Right renal pelvis (tissue), 4 donors: Measurements from ENCODE around the gene GPATCH11. TPM values are rescaled to one million over a fixed set of nuclear protein-coding genes. Genes with fewer than 3 reads are reported as not detected.

ENCODE experiments used
- DNase-seq, 4 donors: peaks; one replicate each; pipeline ENCODE4 v3.0.0-alpha.2; 2013; ENCODE audit warnings: low read depth in 4 of 4, low spot score in 3 of 4, missing footprints in 1 of 4
- polyA plus RNA-seq, 4 donors: library from polyadenylated mRNA; unstranded; fragments of 120-200 nt; gene quantifications; one replicate each; pipeline ENCODE4 v1.2.1, GENCODE V29; 2013; ENCODE audit not compliant: insufficient read length in 4 of 4

GPATCH11 gene
- polyA plus RNA-seq, 4 donors = 8.7 to 11.5 (median 10.4) TPM

- no peak for DNase-seq
These were observed 19.9 kb downstream of the GPATCH11 start for GRCh38 chr2:37104178-37104577.

GRCh38 chr2:37105150-37105549 is 20.8 kb downstream of the GPATCH11 start:
- no peak for DNase-seq

- DNase-seq = no peak
These were observed 25.2 kb downstream of the GPATCH11 start for GRCh38 chr2:37109523-37109922.

- no peak for DNase-seq
These were observed 26.2 kb downstream of the GPATCH11 start for GRCh38 chr2:37110306-37111212.

- DNase-seq = no peak
These were observed 27.6 kb downstream of the GPATCH11 start for GRCh38 chr2:37111958-37112357.

GRCh38 chr2:37117566-37117965 is 33.2 kb downstream of the GPATCH11 start:
- DNase-seq = no peak

- DNase-seq = no peak
These were observed 34.8 kb downstream of the GPATCH11 start for GRCh38 chr2:37119157-37119556.

- no peak for DNase-seq
These were observed 41.1 kb downstream of the GPATCH11 start for GRCh38 chr2:37125416-37125815.

- no peak for DNase-seq
These were observed 48.6 kb downstream of the GPATCH11 start for GRCh38 chr2:37132914-37133313.

GRCh38 chr2:37142546-37142945 is 58.2 kb downstream of the GPATCH11 start:
- DNase-seq = no peak

GRCh38 chr2:37143974-37144373 is 59.7 kb downstream of the GPATCH11 start:
- no peak for DNase-seq

GRCh38 chr2:37146062-37146461 is 61.7 kb downstream of the GPATCH11 start:
- DNase-seq = no peak

GRCh38 chr2:37148325-37148724 is 64.0 kb downstream of the GPATCH11 start:
- no peak for DNase-seq

Other genes starting within 250 kb of the GPATCH11 start
- 10 to 100 TPM; 18.8 to 25.1 (median 23.2) TPM for gene STRN, start 118.0 kb upstream of the GPATCH11 start, polyA plus RNA-seq
- 10 to 100 TPM; 20.3 to 23.8 (median 22.8) TPM for gene HEATR5B, start 146 bp upstream of the GPATCH11 start, polyA plus RNA-seq
- 10 to 100 TPM; 29.5 to 39.7 (median 38.1) TPM for gene EIF2AK2, start 72.5 kb downstream of the GPATCH11 start, polyA plus RNA-seq
- not detected for gene SULT6B1, start 104.2 kb downstream of the GPATCH11 start, polyA plus RNA-seq
- 10 to 100 TPM; 49.8 to 68.2 (median 61.7) TPM for gene CEBPZOS, start 112.0 kb downstream of the GPATCH11 start, polyA plus RNA-seq
- 10 to 100 TPM; 70.7 to 89.1 (median 83.6) TPM for gene CEBPZ, start 147.1 kb downstream of the GPATCH11 start, polyA plus RNA-seq
- 10 to 100 TPM; 20.8 to 27.7 (median 22.7) TPM for gene NDUFAF7, start 147.1 kb downstream of the GPATCH11 start, polyA plus RNA-seq
- gene PRKD3, start 240.3 kb downstream of the GPATCH11 start, polyA plus RNA-seq = 10 to 100 TPM; 46.0 to 56.3 (median 54.1) TPM